OCI-LY1 (cell line): ENCODE measurements around the gene TLCD1.

Experiments used
- CTCF ChIP-seq: fragments of 200-600 bp; sonication (generic), shearing (Covaris generic); IDR thresholded peaks from 2 replicates; pipeline ENCODE4 v1.5.1; 2017; ENCODE audit warnings: mild to moderate bottlenecking, antibody characterized with exemption, low read length, moderate library complexity, mixed read lengths
- EZH2 ChIP-seq: fragments of 200-600 bp; sonication (generic), shearing (Covaris generic); IDR thresholded peaks from 2 replicates; pipeline ENCODE4 v1.8.0; 2017; ENCODE audit warnings: borderline replicate concordance, mixed run types, mild to moderate bottlenecking, antibody characterized with exemption, low read length, moderate library complexity, mixed read lengths

- TF ChIP-seq CTCF, result no peak
- no peak for TF ChIP-seq EZH2
Measured at GRCh38 chr17:28735242-28735722, 9.2 kb upstream of the TLCD1 start.
